ENCODE data around the gene ABCC12. TPM values are rescaled to one million over a fixed set of nuclear protein-coding genes. Genes with fewer than 3 reads are reported as not detected.

Gene ABCC12
- polyA plus RNA-seq, 1 donor (not counting 4 experiments of a cell fraction or from before 2014, with no cell fraction given), result not detected

DNA sequence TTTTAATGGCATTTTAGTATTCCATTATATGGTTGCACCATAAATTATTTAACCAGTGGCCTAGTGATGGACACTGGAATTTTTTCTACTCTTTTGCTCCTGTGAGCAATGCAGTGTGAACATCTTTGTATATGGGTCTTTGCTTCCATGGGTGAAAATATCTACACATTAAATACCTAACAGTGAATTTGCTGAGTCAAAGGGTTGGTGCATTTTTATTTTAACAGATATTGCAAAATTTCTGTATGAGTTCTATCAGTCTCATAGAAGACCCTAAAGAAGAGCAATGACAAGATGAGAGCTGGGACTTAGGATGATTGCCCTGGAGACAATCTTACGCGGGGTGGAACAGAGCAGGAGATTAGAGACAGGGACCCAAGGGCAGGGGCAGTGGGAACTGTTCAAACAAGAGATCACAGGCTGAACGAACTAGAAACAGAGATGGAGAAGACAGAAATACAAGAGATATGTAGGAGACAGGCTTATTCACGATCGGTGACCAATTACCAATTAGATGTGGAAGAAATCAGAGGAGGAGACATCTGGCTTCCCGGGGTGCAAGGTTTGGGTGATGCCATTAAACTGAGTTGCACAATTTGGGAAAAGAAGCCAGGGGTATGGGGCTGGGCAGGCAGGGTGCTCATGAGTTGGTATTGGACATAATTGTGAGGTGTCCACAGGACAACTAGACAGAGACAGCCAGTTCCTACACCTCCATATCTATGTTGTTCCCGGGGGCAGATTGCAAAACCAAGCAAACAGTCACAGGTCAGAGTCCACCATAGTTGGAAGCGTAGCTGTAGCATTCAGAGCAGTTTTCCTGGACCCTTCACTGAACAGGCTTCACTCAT, 48.4 kb upstream of the ABCC12 start:
- peaks cover 7% of the 10 kb centered on the region for H3K4me1 ChIP-seq (ENCODE audit: control insufficient read depth, extremely low read depth, insufficient read depth, low read length)
- H3K9me1 ChIP-seq (ENCODE audit: control insufficient read depth, extremely low read depth, insufficient read depth, low read length), result no peaks in the 10 kb centered on the region
- DNase-seq (ENCODE audit: low read depth, low spot score) (no peak), FAIRE-seq (no peak)
- no peak overlapping the region for H3K4me2 ChIP-seq (ENCODE audit: control insufficient read depth, extremely low read depth, insufficient read depth, low read depth, low read length)
- no peaks in the 10 kb centered on the region for H3K36me3 ChIP-seq (ENCODE audit: control insufficient read depth in 2 of 2, extremely low read depth in 1 of 2, insufficient read depth in 2 of 2, low read length in 2 of 2)
- H3K79me2 ChIP-seq (ENCODE audit: control insufficient read depth, insufficient read depth, low read length), result no peaks in the 10 kb centered on the region
- H3K27me3 ChIP-seq (ENCODE audit: control insufficient read depth, extremely low read depth, insufficient read depth, low read length), result peaks cover 2% of the 10 kb centered on the region
- no peak overlapping the region for H3K27ac ChIP-seq (ENCODE audit: control insufficient read depth, insufficient read depth, low read length)
- TF ChIP-seq, protein P1, sequence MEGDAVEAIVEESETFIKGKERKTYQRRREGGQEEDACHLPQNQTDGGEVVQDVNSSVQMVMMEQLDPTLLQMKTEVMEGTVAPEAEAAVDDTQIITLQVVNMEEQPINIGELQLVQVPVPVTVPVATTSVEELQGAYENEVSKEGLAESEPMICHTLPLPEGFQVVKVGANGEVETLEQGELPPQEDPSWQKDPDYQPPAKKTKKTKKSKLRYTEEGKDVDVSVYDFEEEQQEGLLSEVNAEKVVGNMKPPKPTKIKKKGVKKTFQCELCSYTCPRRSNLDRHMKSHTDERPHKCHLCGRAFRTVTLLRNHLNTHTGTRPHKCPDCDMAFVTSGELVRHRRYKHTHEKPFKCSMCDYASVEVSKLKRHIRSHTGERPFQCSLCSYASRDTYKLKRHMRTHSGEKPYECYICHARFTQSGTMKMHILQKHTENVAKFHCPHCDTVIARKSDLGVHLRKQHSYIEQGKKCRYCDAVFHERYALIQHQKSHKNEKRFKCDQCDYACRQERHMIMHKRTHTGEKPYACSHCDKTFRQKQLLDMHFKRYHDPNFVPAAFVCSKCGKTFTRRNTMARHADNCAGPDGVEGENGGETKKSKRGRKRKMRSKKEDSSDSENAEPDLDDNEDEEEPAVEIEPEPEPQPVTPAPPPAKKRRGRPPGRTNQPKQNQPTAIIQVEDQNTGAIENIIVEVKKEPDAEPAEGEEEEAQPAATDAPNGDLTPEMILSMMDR (optimal IDR thresholded peaks at IDR 0.05 in 1 of 3, IDR thresholded peaks at IDR 0.05 in 1 of 3, conservative IDR thresholded peaks at IDR 0.05 in 1 of 3; ENCODE audit: extremely low read depth in 1 of 3, insufficient read depth in 2 of 3, low read length in 3 of 3), result no peak
- no peak for TF ChIP-seq EZH2 (IDR thresholded peaks at IDR 0.05; ENCODE audit: low read length)
- H3K4me3 ChIP-seq (ENCODE audit: control insufficient read depth in 2 of 3, extremely low read depth in 1 of 3, insufficient read depth in 2 of 3, low read depth in 1 of 3, low read length in 3 of 3), result no peak overlapping the region
- dilution Hi-C loops (cut with MboI; ENCODE audit: extremely low pct_ligation_motif_present, low sequenced_read_pairs), result no loop called here
- H2AFZ ChIP-seq (ENCODE audit: control insufficient read depth, low read length), result no peak overlapping the region
- H4K20me1 ChIP-seq (ENCODE audit: control insufficient read depth, extremely low read depth, insufficient read depth, low read length), result no peaks in the 10 kb centered on the region
- no peaks in the 10 kb centered on the region for H3K9me3 ChIP-seq (ENCODE audit: control insufficient read depth, low read depth, low read length)
- no peak overlapping the region for H3K9ac ChIP-seq (ENCODE audit: control insufficient read depth, extremely low read depth, insufficient read depth, low read length)

DNA sequence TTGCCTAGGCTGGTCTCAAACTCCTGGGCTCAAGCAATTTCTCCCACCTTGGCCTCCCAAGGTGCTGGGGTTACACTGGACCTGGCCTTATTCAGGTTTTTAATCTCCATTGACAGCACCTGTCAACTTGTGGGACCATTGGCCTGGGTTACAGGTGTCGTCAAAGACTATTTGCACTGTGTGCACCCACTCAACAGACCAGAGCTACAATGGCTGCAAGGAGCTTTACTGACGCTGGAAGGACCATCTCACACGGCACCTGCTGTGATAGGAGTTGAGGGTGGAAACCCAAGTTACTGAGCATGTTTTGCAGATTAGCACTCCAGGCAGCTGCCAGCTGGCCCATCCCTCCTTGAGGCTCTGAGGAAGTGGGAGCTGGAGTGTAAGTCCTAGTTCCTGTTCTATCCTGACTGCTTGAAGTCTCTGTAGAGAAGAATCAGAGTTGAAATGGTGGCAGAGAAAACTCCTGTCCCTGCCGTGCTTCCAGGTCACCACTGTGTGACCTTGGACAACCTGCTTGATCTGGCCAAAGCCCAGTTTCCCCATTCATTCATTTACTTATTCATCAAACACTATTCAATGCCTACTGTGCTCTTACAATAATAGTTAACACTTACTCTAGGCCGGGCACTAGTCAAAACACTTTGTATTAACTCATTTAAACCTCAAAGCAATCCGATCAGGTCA, 45.9 kb upstream of the ABCC12 start:
- no peaks in the 10 kb centered on the region for H3K36me3 ChIP-seq (ENCODE audit: control insufficient read depth in 2 of 2, extremely low read depth in 1 of 2, insufficient read depth in 2 of 2, low read length in 2 of 2)
- peaks cover 2% of the 10 kb centered on the region for H3K4me1 ChIP-seq (ENCODE audit: control insufficient read depth, extremely low read depth, insufficient read depth, low read length)
- H4K20me1 ChIP-seq (ENCODE audit: control insufficient read depth, extremely low read depth, insufficient read depth, low read length), result no peaks in the 10 kb centered on the region
- no peak overlapping the region for H3K4me3 ChIP-seq (ENCODE audit: control insufficient read depth in 2 of 3, extremely low read depth in 1 of 3, insufficient read depth in 2 of 3, low read depth in 1 of 3, low read length in 3 of 3)
- DNase-seq (ENCODE audit: low read depth, low spot score) (no peak), FAIRE-seq (no peak)
- no peak overlapping the region for H3K9ac ChIP-seq (ENCODE audit: control insufficient read depth, extremely low read depth, insufficient read depth, low read length)
- TF ChIP-seq EZH2 (IDR thresholded peaks at IDR 0.05; ENCODE audit: low read length), result no peak
- TF ChIP-seq, protein P1 (optimal IDR thresholded peaks at IDR 0.05 in 1 of 3, IDR thresholded peaks at IDR 0.05 in 1 of 3, conservative IDR thresholded peaks at IDR 0.05 in 1 of 3; ENCODE audit: extremely low read depth in 1 of 3, insufficient read depth in 2 of 3, low read length in 3 of 3), result no peak
- no peaks in the 10 kb centered on the region for H3K9me1 ChIP-seq (ENCODE audit: control insufficient read depth, extremely low read depth, insufficient read depth, low read length)
- no peaks in the 10 kb centered on the region for H3K27me3 ChIP-seq (ENCODE audit: control insufficient read depth, extremely low read depth, insufficient read depth, low read length)
- H3K79me2 ChIP-seq (ENCODE audit: control insufficient read depth, insufficient read depth, low read length), result no peaks in the 10 kb centered on the region
- no peak overlapping the region for H2AFZ ChIP-seq (ENCODE audit: control insufficient read depth, low read length)
- dilution Hi-C loops (cut with MboI; ENCODE audit: extremely low pct_ligation_motif_present, low sequenced_read_pairs), result no loop called here
- H3K9me3 ChIP-seq (ENCODE audit: control insufficient read depth, low read depth, low read length), result no peaks in the 10 kb centered on the region
- no peak overlapping the region for H3K27ac ChIP-seq (ENCODE audit: control insufficient read depth, insufficient read depth, low read length)
- no peak overlapping the region for H3K4me2 ChIP-seq (ENCODE audit: control insufficient read depth, extremely low read depth, insufficient read depth, low read depth, low read length)
